CD4-positive, alpha-beta T cell treated with Interferon alpha-2 for 1 hour (primary cell): ENCODE measurements around the gene PRTG.
"Not testable (repeated sequence)": the region's sequence is repeated elsewhere in the genome, so short reads cannot be mapped to it uniquely, and the experiment has no call there.

Source experiments
- DNase-seq, 2 donors: peaks; one replicate each; pipeline ENCODE4 v3.0.0-alpha.2; 2020 to 2022

The PRTG gene, protein sequence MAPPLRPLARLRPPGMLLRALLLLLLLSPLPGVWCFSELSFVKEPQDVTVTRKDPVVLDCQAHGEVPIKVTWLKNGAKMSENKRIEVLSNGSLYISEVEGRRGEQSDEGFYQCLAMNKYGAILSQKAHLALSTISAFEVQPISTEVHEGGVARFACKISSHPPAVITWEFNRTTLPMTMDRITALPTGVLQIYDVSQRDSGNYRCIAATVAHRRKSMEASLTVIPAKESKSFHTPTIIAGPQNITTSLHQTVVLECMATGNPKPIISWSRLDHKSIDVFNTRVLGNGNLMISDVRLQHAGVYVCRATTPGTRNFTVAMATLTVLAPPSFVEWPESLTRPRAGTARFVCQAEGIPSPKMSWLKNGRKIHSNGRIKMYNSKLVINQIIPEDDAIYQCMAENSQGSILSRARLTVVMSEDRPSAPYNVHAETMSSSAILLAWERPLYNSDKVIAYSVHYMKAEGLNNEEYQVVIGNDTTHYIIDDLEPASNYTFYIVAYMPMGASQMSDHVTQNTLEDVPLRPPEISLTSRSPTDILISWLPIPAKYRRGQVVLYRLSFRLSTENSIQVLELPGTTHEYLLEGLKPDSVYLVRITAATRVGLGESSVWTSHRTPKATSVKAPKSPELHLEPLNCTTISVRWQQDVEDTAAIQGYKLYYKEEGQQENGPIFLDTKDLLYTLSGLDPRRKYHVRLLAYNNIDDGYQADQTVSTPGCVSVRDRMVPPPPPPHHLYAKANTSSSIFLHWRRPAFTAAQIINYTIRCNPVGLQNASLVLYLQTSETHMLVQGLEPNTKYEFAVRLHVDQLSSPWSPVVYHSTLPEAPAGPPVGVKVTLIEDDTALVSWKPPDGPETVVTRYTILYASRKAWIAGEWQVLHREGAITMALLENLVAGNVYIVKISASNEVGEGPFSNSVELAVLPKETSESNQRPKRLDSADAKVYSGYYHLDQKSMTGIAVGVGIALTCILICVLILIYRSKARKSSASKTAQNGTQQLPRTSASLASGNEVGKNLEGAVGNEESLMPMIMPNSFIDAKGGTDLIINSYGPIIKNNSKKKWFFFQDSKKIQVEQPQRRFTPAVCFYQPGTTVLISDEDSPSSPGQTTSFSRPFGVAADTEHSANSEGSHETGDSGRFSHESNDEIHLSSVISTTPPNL

DNA sequence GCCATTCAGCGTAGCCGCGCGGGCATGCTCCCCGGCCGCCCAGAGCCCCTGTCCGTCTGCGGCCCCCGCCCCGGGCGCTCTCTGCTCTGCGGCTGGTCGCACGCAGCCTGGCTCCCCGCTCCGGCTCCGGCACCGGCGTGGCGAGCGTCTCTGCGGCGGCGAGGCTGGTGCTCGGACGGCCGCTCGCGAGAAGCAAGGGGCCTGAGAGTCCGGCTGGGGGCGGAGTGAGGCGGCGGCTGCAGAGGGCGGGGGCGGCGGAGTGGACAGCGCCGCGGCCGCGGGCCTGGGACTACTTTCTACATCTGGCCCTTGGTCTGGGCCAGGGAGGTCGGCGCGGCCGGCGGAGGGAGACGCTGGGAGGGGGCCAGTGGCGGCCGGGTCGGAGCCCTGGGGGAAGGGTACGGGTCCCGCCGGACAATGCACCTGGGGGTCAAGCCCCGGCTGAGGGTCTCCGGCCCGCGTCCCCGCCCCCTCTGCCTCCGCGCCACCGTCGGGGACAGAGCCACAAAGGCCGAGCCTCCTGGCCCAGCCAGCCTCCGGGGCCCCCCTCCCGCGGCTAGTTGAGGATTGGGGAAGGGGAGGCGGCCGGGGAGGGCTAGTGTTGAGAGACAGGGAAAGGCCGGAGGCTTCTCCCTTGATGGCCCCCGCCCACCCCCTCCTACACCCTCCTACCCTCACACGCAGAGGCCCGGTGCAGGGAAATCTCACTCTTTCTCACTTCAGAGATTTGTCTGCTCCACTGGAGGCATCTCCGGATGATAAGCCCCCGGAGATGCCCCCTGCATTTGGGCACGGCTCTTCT lies at the start of gene PRTG:
PRTG (minus strand) TSS at position 226 of the 802 bp plus-strand sequence; CDS start at position 5, 221 bp downstream.
- DNase-seq = no peak

DNA sequence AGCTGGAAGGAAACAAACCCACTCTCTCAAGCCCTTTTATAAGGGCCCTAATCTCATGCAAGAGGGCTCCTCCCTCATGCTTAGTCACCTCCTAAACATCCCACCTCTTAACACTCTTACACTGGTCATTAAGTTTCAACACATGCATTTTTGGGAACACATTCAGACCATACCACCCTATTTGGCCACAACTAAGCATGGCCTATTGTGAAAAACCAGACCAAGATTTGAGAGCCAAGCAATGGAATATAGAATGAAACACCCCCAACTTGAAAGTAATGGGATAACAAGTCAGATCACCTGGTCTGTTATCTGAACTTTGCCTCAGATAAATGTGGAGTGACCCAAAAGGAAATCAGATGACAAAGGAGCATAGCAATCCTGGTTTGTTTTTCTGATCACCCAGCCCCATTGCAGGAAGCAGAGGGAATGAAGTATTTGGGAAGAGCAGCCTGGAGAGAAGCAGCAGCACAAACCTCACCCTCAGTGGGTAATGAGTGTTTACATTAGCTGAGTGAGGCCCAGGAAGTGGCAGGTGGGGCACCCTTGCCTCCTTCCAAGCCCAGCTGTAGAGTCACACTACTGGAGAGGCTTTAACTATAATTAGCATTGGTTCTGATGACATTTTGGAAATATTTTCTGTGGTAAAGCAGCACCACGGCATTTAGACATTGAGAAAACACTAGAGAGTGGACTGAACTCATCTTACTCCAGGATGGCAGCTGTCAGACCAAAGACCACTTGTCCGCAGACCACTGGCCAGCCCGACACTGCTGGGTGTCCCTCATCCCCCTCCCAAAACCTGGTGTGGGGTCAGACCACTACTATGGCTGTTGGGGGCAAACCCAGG lies 48.8 kb upstream of the PRTG start:
- no peak for DNase-seq

DNA sequence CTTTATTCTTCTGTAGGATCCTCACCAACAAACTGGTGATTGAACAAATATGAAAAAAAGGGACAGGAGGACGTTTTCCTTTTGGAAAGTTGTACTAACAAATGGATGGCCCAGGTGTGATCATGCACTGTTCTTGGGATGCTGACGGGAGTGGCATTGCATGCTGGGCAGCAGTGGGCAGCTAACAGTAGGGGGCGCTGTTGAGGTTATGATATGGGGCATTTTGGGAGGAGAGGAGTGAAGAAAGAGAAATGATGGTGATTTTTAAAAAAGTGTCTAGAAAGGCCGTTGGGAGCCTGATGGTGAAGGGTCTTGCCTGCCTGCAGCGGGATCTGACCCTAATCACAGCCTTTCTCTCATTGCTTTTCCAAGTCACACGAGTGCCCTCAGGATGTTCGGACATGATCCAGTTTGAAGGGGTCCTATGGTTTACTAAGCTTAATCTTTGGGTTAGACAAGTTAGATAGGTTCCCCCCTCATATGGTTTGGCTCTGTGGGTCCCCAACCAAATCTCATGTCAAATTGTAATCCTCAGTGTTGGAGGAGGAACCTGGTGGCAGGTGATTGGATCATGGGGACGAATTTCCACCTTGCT lies 46.2 kb upstream of the PRTG start:
- peak in 1 of 2 donors; percentile 46 for DNase-seq

DNA sequence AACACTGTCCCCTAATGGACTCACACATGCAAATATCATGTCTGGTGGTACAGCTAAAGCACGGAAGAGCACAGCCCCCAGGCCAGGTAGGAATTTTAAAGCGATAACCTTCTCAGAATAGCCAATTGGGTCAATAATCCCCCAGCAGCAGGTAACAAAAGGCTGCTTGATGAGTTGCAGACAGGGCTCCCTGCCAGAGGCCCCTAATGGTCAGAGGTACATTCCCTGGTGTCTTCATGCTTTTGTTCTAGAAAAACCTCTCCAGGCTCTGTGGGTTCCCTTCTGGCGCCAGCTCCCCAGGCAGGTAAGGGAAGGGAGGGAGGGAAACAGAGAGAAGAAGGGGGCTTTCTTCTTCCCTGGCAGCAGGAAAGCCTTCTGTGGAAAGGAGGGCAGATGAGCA lies 43.4 kb upstream of the PRTG start:
- no peak for DNase-seq

DNA sequence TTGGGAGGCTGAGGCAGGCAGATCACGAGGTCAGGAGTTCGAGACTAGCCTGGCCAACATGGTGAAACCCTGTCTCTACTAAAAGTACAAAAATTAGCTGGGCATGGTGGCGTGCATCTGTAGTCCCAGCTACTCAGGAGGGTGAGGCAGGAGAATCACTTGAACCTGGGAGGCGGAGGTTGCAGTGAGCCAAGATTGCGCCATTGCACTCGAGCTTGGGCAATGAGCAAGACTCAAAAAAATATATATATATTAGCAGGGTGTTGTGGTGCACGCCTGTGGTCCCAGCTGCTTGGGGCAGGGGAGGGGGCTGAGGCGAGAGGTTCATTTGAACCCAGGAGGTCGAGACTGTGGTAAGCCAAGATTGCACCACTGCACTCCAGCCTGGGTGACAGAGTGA lies 42.6 kb upstream of the PRTG start:
- not testable (repeated sequence) for DNase-seq

DNA sequence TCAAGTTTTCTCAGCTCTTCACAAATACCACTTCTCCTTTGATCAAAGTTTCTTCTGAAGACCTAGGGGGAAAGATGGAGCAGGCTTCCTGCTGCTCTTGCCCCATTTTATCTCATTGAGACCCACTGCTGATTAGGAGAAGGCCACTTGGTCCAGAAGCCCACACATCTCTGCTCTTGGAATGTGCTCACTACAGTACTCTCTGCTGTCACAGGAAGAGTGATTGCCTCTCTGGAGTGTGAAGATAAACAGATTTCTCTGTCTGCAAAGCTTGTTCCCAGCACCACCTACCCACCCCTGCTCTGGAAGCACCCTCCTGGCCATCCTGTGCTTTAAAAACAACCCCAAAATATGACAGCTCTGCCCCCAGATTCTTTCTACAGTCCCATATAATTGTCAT lies 41.3 kb upstream of the PRTG start:
- no peak for DNase-seq

DNA sequence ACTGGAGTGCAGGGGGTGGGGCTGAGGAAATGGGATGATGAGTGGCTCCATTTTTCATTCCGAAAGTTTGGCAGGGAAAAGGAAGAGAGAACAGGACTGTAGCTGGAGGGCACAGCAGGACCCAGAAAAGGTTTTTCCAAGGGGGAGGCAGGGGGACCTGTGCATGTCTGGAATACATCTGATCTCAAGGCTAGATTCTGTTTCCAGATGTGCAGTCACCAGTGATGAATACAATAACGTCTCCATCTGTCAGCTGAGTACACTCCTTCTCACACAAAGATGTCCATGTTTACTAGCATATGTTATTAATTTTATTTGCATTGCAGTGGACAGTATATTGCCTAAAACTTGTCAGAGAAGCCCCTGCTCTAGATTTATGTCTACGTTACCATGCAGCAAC lies 39.9 kb upstream of the PRTG start:
- DNase-seq = no peak

DNA sequence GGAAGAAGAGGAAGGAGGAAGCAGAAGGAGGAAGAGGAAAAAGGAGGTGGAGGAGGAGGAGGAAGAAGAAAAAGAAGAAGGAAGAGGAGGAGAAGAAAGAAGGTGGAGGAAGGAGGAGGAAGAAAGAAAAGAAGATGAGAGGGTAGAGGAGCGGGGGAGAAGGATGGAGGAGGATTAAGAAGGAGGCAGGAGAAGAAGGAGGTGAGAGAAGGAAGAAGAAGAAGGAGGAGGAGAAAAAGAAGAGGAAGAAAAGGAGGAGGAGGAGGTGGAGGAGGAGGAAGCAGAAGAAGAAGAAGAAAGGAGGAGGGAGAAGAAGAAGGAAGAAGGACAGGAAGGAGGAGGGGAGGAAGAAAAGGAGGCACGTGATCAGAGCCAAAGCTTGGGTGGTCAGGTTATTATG lies 37.3 kb upstream of the PRTG start:
- no peak for DNase-seq

DNA sequence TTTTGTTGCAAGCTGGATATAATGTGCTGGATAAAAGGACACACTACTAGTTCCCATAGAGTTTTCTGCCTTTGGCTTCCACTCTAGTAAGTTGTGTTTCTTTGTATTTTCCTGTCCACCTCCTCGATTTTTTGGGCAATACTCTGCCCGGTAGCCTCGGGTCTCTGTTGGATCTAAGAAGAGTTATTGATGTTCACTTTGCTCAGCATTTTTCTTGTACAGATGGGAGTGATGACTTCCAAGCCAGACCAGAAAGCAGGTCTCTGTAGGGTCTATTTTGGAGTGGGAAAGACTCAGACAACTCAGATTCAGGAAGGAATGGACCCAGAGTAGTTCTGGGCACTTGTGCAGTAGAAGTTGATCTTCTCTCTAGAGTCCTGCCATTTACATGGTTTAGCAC lies 36.0 kb upstream of the PRTG start:
- no peak for DNase-seq

DNA sequence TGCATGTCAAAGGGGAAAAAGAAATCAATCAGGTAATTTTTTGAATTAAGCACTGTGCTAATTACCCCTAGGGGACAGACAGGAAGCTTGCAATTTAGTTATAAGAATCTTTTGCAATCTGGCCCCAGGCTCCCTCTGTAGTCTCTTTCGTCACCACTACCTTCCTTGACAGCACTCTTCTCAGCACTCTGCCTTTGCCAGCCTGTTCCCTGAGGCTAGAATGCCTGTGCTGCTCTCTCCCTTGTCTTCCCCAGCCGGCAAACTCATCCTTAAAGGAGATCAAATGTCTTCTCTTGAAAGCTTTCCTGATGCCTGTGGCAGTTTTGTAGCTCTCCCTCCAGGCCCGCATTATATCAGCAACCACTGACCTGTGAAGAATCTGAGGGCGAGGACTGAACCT lies 32.4 kb upstream of the PRTG start:
- no peak for DNase-seq

DNA sequence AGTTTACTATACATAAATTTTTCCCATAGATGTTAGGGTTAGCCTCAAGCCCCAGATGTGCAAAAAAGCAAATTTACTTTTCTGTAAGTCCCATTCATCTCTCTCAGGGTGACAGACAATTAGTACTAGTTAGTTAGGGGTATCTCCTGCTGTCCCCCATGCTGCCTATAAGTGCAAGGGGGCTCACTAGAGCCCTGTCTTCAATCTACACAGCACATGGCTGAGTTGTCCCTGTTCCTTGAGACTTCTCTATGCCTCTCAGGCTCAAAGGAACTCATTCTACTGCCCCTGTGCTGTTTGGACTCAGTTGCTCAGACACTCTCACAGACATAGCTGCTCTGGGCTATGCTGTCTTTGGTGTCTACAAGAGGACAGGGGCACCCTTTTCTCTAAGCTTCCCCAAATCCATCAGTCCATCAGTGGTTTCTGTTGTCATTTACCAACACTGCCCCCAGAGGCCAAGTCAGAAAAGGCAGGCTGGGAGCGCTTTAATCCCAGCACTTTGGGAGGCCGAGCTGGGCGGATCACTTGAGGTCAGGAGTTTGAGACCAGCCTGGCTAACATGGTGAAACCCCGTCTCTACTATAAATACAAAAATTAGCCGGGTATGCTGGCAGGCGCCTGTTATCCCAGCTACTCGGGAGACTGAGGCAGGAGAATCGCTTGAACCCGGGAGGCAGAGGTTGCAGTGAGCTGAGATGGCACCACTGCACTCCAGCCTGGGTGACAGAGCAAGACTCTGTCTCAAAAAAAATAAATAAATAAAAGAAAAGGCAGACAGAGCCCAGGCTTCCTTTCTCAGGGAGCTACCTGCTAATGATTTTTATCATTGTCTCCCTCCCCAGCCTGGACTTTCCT lies 31.4 kb upstream of the PRTG start:
- peak in 1 of 2 donors; percentile 35 for DNase-seq

DNA sequence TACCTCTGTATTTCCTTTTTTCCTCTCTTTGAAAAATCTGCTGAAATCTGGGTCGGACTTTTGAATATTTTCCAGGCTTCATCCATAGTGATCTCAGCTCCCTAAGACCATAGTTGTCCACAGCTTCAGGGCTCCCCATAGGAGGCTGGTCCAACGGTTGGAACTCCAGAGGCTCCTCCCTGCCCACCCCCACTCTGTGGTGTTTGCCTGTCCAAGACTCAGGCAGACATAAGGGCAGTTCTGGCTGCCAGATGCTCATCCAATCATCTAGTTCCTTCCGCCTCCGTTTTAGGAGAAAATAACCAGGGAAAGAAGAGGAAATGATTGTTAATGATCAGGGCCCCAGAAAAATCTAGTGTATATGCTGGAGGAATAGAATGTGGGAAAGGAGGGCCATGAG lies 27.9 kb upstream of the PRTG start:
- DNase-seq = no peak

DNA sequence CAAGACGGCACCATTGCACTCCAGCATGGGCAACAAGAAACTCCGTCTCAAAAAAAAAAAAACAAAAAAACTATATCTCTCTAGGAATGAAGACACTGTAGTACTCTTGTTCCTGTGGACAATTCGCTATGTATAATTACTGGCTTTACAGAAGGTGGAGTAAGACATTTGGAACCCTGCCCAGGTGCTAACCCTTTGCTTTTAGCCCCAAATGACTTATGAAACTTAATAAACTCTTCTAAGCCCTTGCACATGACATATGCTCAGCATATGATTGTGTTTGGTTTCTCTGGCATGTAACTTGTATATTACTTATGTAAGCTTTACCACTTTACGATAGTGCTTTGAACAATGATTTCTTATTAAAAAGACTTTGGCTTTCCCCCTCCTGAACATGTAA lies 27.3 kb upstream of the PRTG start:
- DNase-seq = no peak

DNA sequence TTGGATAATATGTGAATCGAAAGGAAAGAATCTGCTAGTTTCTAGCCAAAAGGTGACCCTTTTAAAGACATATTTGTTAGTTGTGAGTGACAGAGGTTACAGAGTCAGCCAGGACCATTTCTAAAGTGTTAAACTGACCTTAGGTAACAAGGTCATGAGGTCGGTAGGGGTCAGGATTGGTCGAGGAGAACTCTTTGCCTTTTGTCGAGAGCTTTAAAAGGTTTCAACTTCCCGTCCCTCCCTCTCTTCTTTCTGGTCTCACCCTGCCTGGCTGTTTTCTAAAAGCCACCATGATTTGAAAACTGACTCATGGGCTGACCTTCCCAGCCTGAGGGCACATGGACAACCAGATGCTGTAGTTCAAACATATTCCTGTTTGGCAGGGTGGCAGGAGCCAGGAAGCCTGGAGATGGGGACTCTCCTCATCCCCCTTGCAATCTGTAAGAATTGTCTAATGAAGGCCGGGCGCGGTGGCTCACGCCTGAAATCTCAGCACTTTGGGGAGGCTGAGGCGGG lies 25.8 kb upstream of the PRTG start:
- no peak for DNase-seq

DNA sequence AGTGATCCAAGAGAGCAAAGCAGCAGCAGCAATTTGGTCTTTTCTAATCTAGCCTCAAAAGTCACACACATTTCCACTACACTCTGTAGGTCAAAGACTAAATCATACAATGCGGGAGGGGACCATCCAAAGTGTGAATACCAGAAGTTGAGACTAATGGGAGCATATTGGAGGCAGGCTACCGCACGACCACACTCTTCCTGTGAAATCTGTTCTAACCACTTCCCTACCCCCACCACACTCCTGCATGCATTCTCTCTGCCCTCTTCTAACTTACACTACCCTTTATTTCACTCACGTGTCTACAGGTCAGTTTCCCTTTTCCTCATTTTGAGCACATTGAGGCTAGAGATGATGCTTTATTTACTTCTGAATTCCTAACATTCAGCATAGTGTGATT lies 23.7 kb upstream of the PRTG start:
- DNase-seq = no peak

DNA sequence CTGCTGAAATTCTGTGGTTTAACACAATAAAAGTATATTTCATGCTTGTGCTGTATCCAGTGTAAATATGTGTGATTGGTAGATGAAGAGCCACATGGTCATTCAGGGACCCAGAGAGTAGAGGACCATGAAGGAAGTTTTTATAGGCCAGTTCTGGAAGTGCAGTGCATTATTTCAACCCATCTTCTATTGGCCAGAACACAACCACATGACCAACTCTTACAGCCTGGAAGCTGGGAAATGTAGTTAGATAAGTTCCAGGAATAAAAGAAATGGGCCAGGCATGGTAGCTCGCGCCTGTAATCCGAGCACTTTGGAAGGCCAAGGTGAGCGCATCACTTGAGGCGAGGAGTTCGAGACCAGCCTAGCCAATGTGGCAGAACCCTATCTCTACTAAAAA lies 21.4 kb upstream of the PRTG start:
- no peak for DNase-seq

DNA sequence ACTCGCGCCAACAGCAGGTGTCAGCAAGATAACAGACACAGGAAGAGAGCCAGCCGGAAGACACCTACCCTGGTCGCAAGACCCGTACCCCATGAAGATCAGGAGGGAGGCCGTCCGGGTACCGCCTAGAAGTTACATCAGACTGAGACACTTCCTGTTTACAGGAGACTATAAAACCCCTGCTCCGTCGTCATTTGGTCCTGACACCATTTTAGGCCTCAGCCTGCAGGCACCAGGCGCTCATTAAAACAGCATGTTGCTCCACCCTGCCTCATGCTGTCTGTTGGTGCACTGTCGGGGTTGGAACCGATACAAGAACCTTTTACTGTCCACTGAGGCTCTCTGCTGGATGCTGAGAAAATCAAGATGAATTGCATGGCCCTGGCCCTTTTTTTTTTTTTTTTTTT lies 15.6 kb upstream of the PRTG start:
- DNase-seq = no peak

DNA sequence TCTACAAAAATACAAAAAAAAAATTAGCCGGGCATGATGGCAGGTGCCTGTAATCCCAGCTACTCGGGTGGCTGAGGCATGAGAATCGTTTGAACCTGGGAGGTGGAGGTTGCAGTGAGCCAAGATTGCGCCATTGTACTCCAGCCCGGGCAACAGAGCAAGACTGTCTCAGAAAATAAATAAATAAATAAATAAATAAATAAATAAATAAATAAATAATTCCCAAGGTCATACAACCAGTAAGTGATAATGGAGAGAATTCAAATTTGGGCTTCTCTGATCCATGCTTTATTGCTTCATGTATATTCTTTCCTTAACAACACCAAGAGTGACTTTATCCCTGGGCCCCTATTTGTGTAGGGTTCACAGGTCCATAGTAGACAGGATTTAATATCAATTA lies 10.5 kb upstream of the PRTG start:
- DNase-seq = not testable (repeated sequence)

DNA sequence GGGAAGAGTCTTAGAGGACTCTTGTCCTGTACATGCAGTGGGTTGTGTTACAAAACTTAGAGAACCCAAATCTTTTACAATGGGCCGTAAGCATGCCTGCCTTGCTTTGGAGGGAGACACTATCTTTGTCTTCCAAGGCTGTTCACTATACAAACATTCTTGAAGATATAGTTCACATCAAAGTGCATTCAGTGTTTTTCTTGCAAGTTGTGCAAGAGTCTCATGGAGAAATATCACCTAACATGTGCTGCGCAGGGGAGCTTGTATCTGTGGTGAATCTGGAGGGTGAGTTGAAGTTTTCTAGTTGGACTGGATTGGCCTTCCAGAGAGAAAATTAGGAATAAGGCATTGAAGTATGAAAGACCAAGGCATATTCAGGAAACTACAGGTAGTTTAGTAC lies 7.8 kb upstream of the PRTG start:
- no peak for DNase-seq
